ENCODE measurements around the gene IPCEF1. TPM values are rescaled to one million over a fixed set of nuclear protein-coding genes. Genes with fewer than 3 reads are reported as not detected.

Gene IPCEF1
- total and polyA plus RNA-seq, 8 donors = 2.4 to 6.9 (median 5.4) TPM

GRCh38 chr6:154106251-154106650 is 250.4 kb downstream of the IPCEF1 start:
- Histone ChIP-seq H3K4me3 (no peak overlapping the region), H3K9me3 (peaks cover 0 to 7% of the 10 kb centered on the region in 2 donors), H3K27me3 (no peaks in the 10 kb centered on the region), H3K36me3 (no peaks in the 10 kb centered on the region), H3K27ac (no peak overlapping the region), H3K4me1 (no peaks in the 10 kb centered on the region)
- intact Hi-C loops (cut with DNase I) = no loop called here
- DNase-seq = peak in 2 of 4 donors; percentile 5 to 56
- peak; percentile 99 for ATAC-seq
- no peak for TF ChIP-seq CTCF (IDR thresholded peaks at IDR 0.05)

Other genes with a start within 250 kb of the IPCEF1 start
- gene CNKSR3, start 153.9 kb upstream of the IPCEF1 start, total RNA-seq = 10 to 100 TPM; 10.5 to 13.4 TPM
- gene CNKSR3, start 153.9 kb upstream of the IPCEF1 start, polyA plus RNA-seq (ENCODE audit: insufficient read length in 6 of 6) = 10 to 100 TPM; 26.9 to 33.2 (median 31.0) TPM